Left kidney (tissue), 8 donors: ENCODE data around the gene RASGEF1B. TPM values are rescaled to one million over a fixed set of nuclear protein-coding genes. Genes with fewer than 3 reads are reported as not detected.

Experiments used
- DNase-seq: peaks from one replicate; pipeline ENCODE4 v3.0.0-alpha.2; 2013
- long read RNA-seq, 8 donors: transcript quantifications; one replicate each; lab custom pipeline, GENCODE V29; 2026
- polyA plus RNA-seq: library from polyadenylated mRNA; unstranded; fragments of 120-200 nt; gene quantifications from one replicate; pipeline ENCODE4 v1.2.1, GENCODE V29; 2013; ENCODE audit not compliant: insufficient read length

The RASGEF1B gene
- polyA plus RNA-seq = 12.0 TPM
- long read RNA-seq, donor 1 = 0 reads
- long read RNA-seq, donor 2, full-length matches to known transcripts = 2 of 2 reads
- long read RNA-seq, donor 2, partial matches to known transcripts = 0 of 2 reads
- long read RNA-seq, donor 2, other reads (novel, unspliced or antisense) = 0 of 2 reads
- long read RNA-seq, donor 3 = 0 reads
- long read RNA-seq, donor 4, partial matches to known transcripts = 0 of 1 reads
- long read RNA-seq, donor 4, other reads (novel, unspliced or antisense) = 0 of 1 reads
- long read RNA-seq, donor 5 = 0 reads
- long read RNA-seq, donor 6, partial matches to known transcripts = 0 of 1 reads
- long read RNA-seq, donor 6, other reads (novel, unspliced or antisense) = 0 of 1 reads
- long read RNA-seq, donor 7, partial matches to known transcripts = 0 of 2 reads
- long read RNA-seq, donor 7, other reads (novel, unspliced or antisense) = 0 of 2 reads
- long read RNA-seq, donor 8, partial matches to known transcripts = 11 of 11 reads
- long read RNA-seq, donor 8, other reads (novel, unspliced or antisense) = 0 of 11 reads

- peak; percentile 83 for DNase-seq
These were observed at the start of gene RASGEF1B for GRCh38 chr4:81471588-81472280. TSS of gene RASGEF1B (minus strand) at chr4:81471907. CDS start at chr4:81459508, 12,399 bp downstream.

GRCh38 chr4:81519856-81520255 lies 48.1 kb upstream of the RASGEF1B start:
- no peak for DNase-seq

DNA sequence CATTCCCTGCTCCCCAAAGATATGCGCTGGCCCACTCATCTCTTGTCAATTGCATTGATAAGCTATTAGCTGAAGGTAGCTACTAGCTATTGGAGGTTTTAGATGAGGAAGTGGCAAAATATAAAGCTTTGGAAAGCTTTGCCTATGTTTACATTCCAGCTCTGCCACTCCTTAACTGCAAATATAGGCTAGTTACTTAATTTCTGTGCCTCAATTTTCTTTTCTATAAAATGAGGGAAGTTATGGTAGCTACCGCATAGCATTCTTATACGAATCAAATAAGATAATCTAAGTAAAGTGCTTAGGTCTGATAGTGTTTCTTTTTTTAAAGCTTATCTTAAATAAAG lies 47.7 kb upstream of the RASGEF1B start:
- no peak for DNase-seq

- DNase-seq = no peak
These were observed 47.2 kb upstream of the RASGEF1B start for GRCh38 chr4:81518762-81519426.

- DNase-seq = no peak
These were observed 44.5 kb upstream of the RASGEF1B start for GRCh38 chr4:81516241-81516640.

DNA sequence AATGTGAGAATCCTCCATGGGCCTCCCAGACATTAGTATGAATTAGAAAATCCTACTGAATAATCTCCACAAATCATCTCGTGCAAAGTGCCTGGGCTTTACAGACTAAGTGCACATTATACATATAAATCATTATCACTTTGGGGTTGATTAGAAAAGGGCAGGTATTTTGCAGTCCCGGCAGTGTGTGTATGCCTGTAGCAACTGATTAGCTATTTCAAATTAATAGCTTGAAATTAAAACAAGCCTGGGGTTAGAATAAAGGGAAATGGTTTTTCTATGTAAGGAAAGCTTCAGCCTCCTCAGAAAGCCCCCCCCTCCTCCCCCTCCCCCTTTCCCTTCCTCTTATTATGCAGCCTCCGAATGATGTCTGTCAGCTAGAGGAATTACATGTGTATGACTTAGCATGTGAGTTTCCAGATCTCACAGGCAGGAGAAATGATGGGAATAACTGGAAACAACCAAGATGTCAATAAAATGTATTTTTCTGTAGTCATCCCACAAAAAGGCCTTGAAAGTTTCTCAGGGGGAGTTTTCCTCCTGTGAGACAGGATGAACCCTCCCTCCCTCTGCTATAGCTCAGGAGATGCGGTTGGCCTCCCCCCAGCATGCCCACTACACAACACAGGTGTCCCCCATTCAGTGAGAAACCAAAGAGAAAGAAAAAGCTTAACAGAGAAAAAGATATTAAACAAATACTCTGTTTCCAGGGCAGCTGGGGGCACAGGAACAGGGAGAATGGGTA lies 41.2 kb upstream of the RASGEF1B start:
- DNase-seq = no peak

DNA sequence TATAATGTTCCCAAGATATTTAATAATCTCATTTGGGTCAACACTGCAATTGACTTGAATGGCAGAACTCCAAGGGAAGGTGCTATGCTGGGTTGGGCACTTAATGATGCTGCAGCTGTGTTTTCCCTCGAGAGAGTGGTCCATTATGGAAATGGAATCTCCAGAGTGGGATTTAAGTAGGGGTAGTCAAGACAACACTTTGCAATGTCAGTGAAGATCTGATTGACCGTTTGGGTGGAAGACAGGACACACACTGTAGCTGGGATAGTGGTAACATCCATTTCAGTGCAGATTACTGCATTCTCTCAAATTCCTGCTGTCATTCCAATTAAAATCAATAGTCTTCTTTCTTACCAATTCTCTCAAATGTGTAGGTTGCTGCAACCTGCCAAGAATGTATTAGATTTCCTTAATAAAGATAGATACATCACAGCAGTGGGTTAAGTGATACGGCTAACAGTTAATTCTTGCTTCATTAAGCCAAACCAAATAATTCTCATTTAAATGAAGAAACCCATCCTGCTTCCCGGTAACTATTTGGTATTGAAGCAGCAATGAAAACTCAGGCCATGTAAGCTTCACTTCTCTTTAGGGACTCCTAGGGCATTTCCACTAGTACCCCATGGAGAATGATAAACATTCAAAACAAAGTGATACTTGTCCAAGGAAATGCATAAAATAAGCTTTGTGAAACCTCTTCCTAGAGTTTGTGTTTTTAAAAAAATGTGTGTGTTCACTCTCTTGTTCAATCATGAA lies 40.5 kb upstream of the RASGEF1B start:
- DNase-seq = no peak

DNA sequence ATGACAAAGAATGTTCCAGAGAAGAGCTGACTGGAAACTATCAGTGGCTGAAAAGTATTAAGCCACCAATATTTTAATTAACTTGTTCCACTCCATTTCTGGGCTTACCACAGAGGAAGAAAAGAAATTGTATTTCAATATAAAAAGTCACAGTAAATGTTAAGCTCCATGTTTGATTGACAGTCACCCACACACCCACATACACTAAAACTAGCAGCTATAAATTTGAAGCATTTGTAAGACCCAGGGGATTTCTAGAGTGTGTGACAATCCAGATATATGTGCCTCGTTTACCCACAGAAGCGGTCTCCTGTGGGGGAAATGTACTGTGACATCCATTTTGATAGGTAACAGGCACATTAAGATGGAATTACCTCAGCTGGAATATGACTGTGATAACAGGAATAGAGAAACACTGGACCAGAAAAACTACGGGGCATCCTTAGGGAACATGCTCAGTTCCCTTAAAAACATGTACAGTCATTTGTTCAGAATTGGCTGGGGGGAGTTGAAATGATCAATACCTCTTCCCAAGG lies 39.0 kb upstream of the RASGEF1B start:
- DNase-seq = no peak

GRCh38 chr4:81509822-81510221 lies 38.1 kb upstream of the RASGEF1B start:
- no peak for DNase-seq

- DNase-seq = no peak
These were observed 37.5 kb upstream of the RASGEF1B start for GRCh38 chr4:81509191-81509590.

GRCh38 chr4:81508411-81509185 lies 36.9 kb upstream of the RASGEF1B start:
- DNase-seq = no peak

- no peak for DNase-seq
These were observed 35.8 kb upstream of the RASGEF1B start for GRCh38 chr4:81507530-81507929.

DNA sequence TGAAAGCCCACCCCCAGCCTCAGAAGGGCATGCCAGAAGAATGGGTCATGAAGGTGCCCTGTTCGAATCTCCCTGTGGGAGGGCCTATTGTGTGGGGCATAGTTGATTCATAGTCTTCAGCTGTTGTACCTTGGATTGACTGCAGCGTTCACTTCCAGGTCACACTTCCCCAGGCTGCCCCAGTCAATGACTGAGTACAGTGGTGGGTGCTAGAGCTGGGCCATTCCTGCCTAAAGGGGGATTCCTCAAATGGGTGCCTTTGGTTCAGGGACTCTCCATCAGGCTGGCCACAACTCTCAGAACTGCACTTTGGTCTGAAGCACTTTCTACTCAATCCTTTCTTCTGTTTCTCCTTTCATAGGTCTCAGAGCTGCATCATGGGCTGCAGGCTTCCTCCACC lies 35.0 kb upstream of the RASGEF1B start:
- no peak for DNase-seq

DNA sequence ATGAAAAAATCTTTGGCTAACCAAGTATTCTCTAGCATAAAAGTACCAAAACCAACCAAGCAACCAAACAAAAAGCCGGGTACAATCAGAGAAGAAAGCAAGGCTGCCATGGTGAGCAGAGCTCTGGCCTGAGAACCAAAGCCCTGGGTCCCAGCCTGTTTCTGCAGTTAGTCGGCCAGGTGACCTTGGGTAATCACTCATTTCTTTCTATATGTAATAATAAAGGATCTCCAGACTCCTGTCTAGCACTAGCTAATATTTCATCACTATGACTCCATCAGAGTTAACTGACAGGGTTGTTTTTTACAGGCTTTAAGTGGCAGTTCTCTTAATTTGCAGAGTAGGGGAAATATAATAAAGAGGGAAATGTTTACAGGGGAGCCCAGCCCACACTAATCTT lies 34.0 kb upstream of the RASGEF1B start:
- no peak for DNase-seq

GRCh38 chr4:81505004-81505598 lies 33.4 kb upstream of the RASGEF1B start:
- DNase-seq = peak; percentile 12

DNA sequence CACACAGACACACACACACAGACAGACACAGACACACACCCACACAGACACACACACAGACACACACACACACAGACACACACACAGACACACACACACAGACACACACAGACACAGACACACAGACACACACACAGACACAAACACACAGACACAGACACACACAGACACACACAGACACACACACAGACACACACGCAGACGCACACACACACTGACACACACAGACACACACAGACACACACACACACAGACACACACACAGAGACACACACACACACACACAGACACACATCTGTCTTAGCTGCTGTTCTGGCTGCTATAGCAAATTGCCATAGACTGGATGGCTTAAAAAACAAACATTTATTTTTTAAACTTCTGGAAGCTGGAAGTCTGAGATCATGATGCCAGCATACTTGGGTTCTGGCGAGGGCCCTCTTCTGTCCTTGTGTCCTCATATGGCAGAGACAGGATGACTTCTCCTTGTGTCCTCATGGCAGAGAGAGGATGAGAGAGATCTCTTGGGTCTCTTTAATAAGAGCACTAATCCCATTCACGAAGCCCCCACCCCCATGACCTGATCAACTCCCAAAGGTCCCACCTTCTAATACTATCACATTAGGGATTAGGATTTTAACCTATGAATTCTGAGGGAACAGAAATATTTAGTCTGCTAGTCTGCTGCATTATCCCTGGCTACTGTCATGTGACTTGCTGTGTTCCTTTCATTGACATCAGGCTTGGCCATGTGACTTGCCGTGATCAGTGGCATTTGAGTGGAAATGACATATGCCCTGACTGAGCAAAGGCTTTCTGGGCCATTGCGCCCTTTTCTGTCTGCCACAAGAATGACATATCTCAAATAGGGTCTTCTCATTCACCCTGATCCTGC lies 32.7 kb upstream of the RASGEF1B start:
- DNase-seq = no peak

GRCh38 chr4:81503586-81503985 lies 31.9 kb upstream of the RASGEF1B start:
- DNase-seq = no peak

DNA sequence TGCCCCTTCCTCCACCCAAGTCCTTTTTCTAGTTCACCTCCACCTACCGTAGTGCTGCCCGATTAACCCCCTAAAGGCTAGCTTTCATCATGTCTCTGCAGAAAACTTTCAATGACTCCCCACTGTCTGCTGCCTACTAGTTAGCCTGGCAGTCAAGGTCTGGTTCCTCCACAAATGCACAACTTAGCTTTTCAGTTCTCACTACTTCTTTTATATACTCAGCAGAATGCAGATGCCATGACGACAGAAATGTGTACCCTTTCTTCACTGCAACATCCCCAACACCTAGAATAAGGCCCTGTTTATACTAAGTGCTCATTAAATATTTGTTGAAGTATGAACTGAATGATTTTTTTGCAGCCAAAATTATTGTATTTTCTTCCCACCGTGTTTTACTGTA lies 30.9 kb upstream of the RASGEF1B start:
- DNase-seq = no peak

- peak; percentile 25 for DNase-seq
These were observed 28.1 kb upstream of the RASGEF1B start for GRCh38 chr4:81499840-81500239.
